Activated CD8-positive, alpha-beta T cell treated with anti-CD3 and anti-CD28 coated beads for 36 hours (primary cell): ENCODE measurements around the gene HBG1. TPM values are rescaled to one million over a fixed set of nuclear protein-coding genes. Genes with fewer than 3 reads are reported as not detected.

Experiments used
- ATAC-seq: fragments of 200-7000 bp; cut with Tn5 transposase; one replicate; pipeline ENCODE4 v1.10.0; 2021; ENCODE audit warnings: mild to moderate bottlenecking, moderate library complexity
- CTCF ChIA-PET: fragments of 350-600 bp; sonication (Branson Sonifier 250); formaldehyde crosslinking; loops from one replicate; lab custom pipeline; 2021; ENCODE audit warnings: antibody characterized with exemption; lab: Charles Lee
- POLR2A ChIA-PET: fragments of 350-600 bp; sonication (Branson Sonifier 250); formaldehyde crosslinking; loops from one replicate; lab custom pipeline; 2021; ENCODE audit warnings: antibody characterized with exemption; lab: Charles Lee
- DNase-seq: peaks from one replicate; pipeline ENCODE4 v3.0.0-alpha.2; 2020
- H3K27ac Mint-ChIP-seq: one replicate; pipeline ENCODE4 v1.8.0; 2021; ENCODE audit warnings: mild to moderate bottlenecking, mixed read lengths
- H3K27me3 Mint-ChIP-seq: one replicate; pipeline ENCODE4 v1.8.0; 2021; ENCODE audit warnings: mixed read lengths
- H3K36me3 Mint-ChIP-seq: one replicate; pipeline ENCODE4 v1.8.0; 2021; ENCODE audit warnings: low read depth, mixed read lengths
- H3K4me1 Mint-ChIP-seq: one replicate; pipeline ENCODE4 v1.8.0; 2021; ENCODE audit warnings: low read depth, mixed read lengths
- H3K4me3 Mint-ChIP-seq: one replicate; pipeline ENCODE4 v1.8.0; 2021; ENCODE audit warnings: mild to moderate bottlenecking, moderate library complexity, mixed read lengths
- H3K9me3 Mint-ChIP-seq: one replicate; pipeline ENCODE4 v1.8.0; 2021; ENCODE audit warnings: mixed read lengths
- intact Hi-C: fragments of 100-400 bp; cut with micrococcal nuclease; formaldehyde crosslinking; loops from one replicate; pipeline ENCODE4 v1.10.0; 2022
- total RNA-seq, 2 experiments: library from RNA; stranded (reverse); gene quantifications; one replicate each; pipeline ENCODE4 v1.2.3, GENCODE V29; 2021
- TF ChIP-seq, protein P1 (sequence below): fragments of 200-600 bp; IDR thresholded peaks from one replicate; pipeline ENCODE4 v1.8.0; 2022; ENCODE audit warnings: antibody characterized with exemption, mild to moderate bottlenecking

HBG1 gene
- total RNA-seq, 2 experiments from 2014 or later, result not detected

GRCh38 chr11:5272395-5273017 lies 22.8 kb upstream of the HBG1 start:
- TF ChIP-seq, protein P1, sequence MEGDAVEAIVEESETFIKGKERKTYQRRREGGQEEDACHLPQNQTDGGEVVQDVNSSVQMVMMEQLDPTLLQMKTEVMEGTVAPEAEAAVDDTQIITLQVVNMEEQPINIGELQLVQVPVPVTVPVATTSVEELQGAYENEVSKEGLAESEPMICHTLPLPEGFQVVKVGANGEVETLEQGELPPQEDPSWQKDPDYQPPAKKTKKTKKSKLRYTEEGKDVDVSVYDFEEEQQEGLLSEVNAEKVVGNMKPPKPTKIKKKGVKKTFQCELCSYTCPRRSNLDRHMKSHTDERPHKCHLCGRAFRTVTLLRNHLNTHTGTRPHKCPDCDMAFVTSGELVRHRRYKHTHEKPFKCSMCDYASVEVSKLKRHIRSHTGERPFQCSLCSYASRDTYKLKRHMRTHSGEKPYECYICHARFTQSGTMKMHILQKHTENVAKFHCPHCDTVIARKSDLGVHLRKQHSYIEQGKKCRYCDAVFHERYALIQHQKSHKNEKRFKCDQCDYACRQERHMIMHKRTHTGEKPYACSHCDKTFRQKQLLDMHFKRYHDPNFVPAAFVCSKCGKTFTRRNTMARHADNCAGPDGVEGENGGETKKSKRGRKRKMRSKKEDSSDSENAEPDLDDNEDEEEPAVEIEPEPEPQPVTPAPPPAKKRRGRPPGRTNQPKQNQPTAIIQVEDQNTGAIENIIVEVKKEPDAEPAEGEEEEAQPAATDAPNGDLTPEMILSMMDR, result no peak
- intact Hi-C loops, result no loop called here
- DNase-seq (no peak), ATAC-seq (no peak)
- Mint-ChIP-seq H3K27me3 (peaks cover 4% of the 10 kb centered on the region), H3K36me3 (no peaks in the 10 kb centered on the region), H3K4me3 (no peak overlapping the region), H3K27ac (no peak overlapping the region), H3K9me3 (no peaks in the 10 kb centered on the region), H3K4me1 (no peaks in the 10 kb centered on the region)
- ChIA-PET CTCF (no interaction called here), POLR2A (no interaction called here)

DNA sequence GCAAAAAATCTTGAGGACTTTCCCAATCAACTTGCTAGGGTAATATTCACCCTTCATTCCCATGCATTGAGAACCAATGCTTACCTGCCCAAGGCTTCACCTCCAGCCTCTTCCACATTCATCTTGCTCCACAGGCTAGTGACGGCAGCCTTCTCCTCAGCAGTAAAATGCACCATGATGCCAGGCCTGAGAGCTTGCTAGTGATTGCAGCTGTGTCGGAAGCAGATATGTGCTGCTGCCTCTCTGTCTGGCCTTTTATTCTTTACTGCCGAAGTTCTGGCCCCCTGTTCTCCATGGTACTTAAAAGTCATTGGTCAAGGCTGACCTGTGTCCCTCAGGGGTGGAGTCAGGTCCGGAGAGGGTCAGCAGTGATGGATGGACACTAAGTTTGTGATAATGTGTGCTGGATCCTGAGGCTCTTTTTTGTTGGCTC lies 20.1 kb upstream of the HBG1 start, which contains the start of gene HBE1:
TSS of gene HBE1 (minus strand) at position 231 of the 433 bp plus-strand sequence. CDS start at position 176, 55 bp downstream.
- TF ChIP-seq, protein P1, result no peak
- ChIA-PET POLR2A (no interaction called here), CTCF (no interaction called here)
- no peaks in the 10 kb centered on the region for H3K9me3 Mint-ChIP-seq
- DNase-seq (no peak), ATAC-seq (no peak)
- H3K27me3 Mint-ChIP-seq, result peaks cover 4% of the 10 kb centered on the region
- H3K4me3 Mint-ChIP-seq, result no peak within 1 kb of the TSS
- no peak within 1 kb of the TSS for H3K27ac Mint-ChIP-seq
- H3K36me3 Mint-ChIP-seq, result no peaks in the 10 kb centered on the region
- H3K4me1 Mint-ChIP-seq, result no peaks in the 10 kb centered on the region
- intact Hi-C loops, result no loop called here

DNA sequence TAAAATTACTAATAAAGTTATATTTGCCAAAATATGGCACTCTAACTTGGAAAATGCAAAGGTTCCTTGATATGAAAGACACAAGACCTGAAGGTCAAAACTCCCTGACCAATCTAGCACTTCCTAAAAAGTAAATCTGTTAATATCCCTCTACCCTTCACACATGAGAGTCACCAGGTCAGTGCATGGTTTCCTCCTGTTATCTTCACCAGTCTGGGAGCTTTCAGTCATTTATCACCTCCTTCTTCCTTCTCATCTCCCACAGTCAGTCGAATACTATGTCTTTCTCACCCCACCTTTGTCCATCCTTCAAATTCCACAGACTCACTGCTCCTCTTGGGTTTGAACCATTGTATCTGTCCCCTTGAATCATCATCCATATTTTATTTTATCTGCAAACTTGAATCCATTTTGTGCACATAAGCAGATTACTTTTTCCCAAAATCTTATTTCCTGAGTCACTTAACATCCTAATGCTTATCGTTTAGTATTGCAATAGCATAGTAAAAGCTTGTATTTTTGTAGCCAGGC lies 17.4 kb upstream of the HBG1 start:
- Mint-ChIP-seq H3K36me3 (no peaks in the 10 kb centered on the region), H3K27ac (no peak overlapping the region), H3K4me1 (no peaks in the 10 kb centered on the region), H3K27me3 (peaks cover 3% of the 10 kb centered on the region), H3K4me3 (no peak overlapping the region), H3K9me3 (peaks cover 2% of the 10 kb centered on the region)
- intact Hi-C loops, result no loop called here
- no peak for DNase-seq
- ChIA-PET CTCF (no interaction called here), POLR2A (no interaction called here)
- TF ChIP-seq, protein P1, result no peak
- ATAC-seq, result no peak

DNA sequence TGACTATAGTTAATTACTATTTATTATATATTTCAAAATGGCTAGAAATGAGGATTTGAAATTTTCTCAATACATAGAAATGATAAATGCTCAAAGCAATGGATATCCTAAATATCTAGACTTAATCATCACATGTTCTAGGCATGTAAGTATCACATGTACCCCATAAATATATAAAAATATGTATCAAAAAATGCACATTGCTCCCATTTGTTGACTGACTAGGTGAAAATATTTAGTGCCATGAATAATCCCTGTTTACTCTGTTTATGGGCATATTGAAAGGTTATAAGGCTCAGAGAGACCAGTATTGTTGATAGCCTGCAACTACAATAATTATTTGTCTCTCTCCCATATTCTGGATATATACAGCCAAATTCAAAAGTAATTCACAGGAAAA lies 17.0 kb upstream of the HBG1 start:
- TF ChIP-seq, protein P1, result no peak
- Mint-ChIP-seq H3K27me3 (peaks cover 3% of the 10 kb centered on the region), H3K36me3 (no peaks in the 10 kb centered on the region), H3K4me3 (no peak overlapping the region), H3K27ac (no peak overlapping the region), H3K4me1 (no peaks in the 10 kb centered on the region), H3K9me3 (peaks cover 2% of the 10 kb centered on the region)
- ChIA-PET POLR2A (no interaction called here), CTCF (no interaction called here)
- intact Hi-C loops, result no loop called here
- DNase-seq (no peak), ATAC-seq (no peak)

GRCh38 chr11:5265832-5266231 lies 16.2 kb upstream of the HBG1 start:
- TF ChIP-seq, protein P1, result no peak
- POLR2A ChIA-PET, result no interaction called here
- Mint-ChIP-seq H3K27me3 (peaks cover 3% of the 10 kb centered on the region), H3K27ac (no peak overlapping the region), H3K9me3 (peaks cover 2% of the 10 kb centered on the region), H3K4me3 (no peak overlapping the region), H3K36me3 (no peaks in the 10 kb centered on the region), H3K4me1 (no peaks in the 10 kb centered on the region)
- no peak for ATAC-seq
- CTCF ChIA-PET, result no interaction called here
- intact Hi-C loops, result no loop called here
- no peak for DNase-seq
